Activated naive CD4-positive, alpha-beta T cell treated with anti-CD3 and anti-CD28 coated beads, Interleukin-2, amount 50 U/mL, for 16 hours (primary cell): Measurements from ENCODE around the gene RNF167.

Experiments
- DNase-seq: peaks from one replicate; pipeline ENCODE4 v3.0.0-alpha.2; 2020

The RNF167 gene

DNA sequence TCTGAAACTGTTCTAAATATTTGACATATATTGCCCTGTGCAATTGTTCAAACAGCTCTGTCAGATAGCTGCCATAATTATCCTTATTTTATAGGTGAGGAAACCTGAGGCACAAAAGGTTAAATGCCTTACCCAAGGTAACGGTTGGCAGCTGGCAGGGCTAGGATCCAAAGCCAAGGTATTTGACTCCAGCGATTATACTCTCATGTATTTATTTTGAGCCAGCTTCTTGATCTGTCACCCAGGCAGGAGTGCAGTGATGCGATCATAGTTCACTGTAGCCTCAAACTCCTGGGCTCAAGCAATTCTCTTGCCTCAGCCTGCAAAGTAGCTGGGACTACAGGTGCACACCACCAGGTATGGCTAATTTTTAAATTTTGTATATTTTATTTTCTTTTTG is 18.0 kb downstream of the RNF167 start:
- no peak for DNase-seq

DNA sequence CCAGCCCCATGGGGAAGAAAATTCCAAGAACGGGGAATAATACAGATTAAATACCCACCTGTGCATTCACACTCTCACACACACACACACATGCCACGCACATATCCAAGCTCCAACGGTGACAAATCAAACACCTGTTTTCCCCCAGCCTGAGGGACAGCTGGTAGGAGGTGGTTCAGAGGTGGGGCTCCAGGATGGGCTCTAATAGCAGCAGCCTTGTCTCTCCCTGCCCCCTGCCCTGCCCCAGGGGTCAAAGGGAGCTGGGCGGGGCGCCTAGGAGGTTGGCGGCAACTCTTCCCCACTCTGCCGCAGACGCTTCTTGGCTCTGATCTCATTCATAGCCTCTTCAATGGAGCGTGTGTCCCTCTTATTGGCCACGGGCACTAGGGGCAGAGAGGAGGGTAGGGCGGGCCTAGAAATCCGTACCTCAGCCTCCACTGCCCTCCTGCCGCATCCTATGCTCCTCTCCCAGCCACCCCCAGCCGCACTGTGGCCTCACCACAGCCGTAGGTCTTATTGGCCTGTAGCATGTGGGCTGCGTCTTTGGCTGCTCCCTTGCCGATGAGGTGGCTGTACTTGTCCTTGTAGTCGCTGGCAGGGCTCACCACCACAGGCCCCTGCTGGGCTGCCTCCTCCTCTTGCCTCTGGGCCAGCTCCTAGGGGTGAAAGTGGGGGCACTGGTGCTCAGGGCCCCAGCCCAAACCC is 19.3 kb downstream of the RNF167 start:
- DNase-seq: no peak

DNA sequence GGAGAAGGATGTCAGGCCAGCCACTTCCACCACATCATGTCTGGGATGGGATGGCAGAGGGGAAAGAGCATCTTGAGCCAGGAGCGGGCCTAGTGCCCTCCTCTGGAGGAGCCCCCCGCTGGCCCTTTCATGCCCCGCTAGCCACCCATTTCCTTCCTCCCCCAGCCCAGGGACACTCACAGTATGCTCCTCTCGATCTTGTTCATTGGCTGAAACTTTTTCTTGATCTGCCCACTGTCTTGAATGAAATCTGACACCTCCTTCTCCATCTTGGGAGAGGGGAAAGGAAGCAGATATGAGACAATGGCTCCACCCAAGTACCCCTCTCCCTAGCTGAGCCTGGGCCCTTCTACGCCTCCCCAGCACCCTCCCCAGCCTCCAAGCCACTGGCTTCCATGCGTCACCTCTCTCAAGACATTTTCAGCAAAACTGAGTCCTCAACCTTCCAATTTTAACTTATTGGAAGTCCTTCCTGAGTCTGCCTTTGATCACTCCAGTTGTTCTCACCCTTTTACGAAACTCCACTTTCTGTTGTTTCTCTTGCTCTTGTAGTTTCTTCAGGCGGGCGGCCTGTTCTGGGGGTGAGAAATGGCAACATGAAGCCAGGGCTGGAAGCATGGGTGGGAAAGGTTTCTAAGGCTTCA is 20.3 kb downstream of the RNF167 start:
- DNase-seq: no peak

DNA sequence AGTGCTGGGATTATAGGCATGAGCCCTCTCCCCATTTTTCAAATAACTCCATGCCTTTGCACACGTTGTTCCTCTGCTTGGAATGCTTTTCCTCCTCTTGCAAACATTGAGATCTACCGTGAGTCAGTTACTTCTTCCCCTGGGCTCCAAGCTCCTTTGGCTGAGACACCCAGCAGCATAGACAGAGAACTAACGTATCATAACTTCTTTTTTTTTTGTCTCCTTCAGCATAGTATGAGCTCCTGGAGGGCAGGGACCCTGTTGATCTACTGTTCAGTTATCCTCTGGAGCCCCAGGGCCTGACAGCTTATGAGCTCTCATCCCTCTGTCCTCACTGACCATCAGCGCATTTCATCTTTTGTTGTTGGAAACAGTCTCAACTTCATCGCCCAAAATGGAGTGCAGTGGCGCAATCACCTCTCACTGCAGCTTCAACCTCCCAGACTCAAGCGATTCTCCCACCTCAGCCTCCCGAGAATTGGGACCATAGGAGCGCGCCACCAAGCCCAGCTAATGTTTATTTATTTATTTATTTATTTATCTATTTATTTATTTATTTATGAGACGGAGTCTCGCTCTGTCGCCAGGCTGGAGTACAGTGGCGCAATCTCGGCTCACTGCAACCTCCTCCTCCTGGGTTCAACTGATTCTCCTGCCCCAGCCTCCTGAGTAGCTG is 25.4 kb downstream of the RNF167 start:
- no peak for DNase-seq

DNA sequence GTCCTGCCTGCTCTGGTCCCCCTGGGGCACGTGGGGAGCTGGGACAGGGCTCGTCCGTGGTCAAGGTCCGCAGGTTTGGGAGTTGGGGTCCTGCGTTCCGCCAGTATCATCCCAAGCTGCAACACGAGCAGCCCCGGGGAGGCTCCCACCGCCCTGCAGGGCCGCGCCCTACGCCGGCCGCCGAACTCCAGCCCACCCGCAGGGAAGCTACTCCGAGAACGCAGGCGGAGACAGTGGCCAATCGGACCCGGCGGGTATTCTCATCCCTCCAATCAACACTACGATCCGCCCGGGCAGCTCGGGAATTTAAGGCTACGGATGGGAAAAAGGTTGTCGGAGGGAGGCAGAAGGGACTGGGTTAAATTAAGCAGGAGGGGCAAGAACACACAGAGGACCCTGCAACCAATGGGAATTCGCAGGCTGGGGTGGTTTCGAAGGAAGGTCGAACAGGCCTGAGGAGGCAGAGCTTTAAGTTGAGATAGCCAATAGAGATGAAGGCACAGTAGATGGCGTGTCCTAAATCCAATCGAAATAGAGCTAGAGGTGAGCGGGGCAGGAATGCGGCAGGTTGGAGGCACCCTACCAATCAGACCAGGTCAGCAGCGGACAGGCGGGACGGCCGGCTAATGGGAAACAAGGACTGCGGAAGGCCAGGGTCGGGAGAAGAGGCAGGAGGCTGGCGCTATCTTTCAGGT is 26.9 kb downstream of the RNF167 start:
- peak; percentile 93 for DNase-seq

DNA sequence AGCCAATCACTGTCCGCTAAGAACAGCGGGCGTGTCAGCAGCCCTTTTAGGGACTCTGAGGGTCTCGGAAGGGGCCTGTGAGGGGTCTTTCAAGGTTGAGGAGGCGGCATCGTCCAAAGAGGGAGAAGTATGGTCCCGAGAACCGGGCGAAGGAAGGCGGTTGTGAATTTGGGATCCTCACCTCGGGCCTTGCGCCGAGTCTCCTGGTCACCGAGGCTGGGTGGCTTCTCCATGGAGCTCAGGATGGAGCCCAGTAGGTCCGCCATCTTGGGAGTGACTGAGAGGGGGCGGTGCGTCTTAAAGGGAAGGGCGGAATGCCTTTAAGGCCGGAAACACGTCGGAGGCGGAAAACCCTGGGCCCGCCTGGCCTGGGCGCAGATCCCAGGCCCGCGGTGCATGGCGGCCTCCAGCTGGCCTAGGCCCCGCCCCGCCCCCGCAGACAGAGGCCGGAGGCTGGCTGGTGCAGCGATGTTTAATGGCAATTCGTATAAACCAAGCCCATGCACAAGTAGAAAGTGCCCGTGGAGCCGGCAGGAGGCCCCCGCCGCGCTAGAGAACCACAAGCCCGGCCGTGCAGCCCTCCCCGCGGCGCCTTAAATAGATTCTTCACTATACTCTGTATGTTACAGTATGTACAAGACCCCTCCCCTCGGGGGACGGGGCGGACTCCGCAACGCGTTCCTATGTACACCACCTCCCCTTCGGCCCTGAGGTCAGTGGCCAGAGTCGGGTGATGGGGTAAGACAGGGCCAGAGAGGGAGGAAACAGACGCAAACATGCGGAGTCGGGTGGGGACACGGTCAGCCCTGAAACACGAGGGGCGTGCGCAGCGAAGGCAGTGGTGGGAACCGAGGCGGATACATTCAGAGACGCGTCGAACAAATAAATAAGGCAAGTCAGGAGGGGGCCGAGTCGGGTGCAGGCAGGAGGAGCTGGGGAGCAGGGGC is 27.7 kb downstream of the RNF167 start, which contains the start of gene SPAG7:
TSS of gene SPAG7 (minus strand) at position 279 of the 947 bp plus-strand sequence. CDS start at position 266, 13 bp downstream.
- peak; percentile 89 for DNase-seq

DNA sequence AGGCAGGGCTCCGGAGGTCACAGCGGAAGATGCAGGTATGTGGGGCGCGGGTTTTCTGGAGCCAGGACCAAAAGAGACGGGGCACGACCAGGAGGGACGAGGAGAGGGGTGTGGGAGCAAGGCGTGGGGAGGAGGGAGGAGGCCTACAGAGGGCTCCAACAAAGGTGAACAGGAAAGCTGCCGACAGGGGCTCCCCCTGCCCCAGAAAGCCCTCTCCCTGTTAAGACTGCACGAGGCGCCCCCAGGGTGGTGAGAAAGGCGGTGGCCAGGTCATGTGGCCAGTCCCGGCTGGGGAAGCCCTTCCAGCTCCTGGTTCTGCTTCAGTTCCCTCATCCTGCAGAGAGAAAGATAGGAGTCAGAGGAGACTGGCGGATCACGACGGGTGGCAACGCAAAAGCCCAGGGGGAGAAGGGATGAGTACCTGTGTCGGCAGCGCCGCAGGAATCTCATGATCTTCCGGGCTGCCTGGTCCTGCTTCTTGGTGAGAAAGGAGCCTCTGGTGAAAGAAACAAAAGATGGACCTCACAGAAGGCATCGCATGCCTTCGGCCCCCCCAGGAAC is 28.5 kb downstream of the RNF167 start:
- peak; percentile 54 for DNase-seq

DNA sequence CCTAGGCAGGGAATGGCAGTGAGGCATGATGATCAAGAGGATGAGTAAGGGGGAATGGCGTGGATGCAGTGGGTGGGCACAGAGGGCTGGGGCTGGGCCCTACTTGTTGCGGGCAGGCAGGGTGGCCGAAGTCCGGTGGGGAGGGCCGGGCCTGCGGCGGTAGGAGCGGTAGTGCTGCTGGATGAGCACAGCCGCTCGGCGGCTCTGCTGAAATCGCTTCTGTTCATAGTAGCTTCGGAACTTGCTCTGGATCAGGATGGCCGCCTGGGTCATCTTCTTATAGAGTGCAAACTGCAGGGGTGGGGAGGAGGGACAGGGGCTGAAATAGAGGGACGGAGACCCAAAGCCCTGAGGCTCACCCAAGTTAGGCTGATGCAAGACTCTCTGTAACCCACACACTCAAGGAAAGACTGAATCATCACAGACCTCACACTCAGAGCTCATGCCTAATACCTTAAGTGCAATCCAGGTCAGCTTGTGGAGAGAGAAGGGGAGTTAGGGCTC is 29.0 kb downstream of the RNF167 start:
- peak; percentile 51 for DNase-seq

DNA sequence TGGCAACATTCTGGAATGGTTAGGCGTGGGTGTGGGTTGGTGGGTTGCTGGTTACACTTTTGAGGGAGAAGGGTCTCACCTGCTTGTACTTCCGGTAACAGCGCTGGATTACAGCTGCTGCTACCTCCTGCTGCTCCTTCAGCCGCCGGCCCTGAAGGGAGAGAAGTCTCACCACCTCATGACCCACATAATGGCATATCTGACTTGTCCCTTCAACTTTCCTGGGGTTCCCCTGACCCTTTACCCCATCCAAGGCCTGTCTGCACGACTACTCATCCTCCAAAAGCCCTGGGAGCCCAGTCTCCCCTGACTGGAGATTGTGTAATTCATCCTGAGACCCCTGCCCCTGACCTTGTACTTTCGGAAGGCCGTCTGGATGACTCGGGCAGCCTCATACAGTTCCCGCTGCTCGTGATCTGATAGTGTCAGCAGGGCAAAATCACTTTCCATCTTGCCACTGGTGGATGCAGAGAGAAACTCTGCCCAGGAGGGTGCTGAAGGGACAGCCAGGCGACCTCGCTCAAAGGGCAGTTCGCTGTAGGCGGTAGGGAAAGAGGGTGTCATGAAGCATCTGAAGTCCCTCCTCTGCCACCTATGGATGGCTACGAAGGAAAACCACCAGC is 29.6 kb downstream of the RNF167 start:
- DNase-seq: no peak

DNA sequence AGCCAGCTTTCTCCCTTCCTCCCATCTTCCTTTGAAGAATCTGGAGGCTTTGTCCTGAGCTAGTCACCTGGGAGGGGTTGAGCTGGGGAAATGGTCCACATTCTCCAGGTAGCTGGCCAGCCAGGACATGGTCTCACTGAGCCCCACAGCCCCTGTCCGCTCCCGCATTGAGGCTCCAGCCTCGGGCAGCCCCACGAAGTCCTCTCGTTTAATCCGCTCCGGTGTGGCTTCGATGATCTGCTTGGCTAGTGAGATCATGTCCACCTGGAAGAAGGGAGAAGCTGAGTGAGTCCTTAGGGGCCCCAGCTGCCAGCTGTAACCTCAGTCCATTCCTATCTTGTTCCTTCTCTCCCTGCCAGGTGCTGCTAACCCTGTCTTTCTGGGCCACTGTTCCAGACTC is 30.2 kb downstream of the RNF167 start:
- no peak for DNase-seq

DNA sequence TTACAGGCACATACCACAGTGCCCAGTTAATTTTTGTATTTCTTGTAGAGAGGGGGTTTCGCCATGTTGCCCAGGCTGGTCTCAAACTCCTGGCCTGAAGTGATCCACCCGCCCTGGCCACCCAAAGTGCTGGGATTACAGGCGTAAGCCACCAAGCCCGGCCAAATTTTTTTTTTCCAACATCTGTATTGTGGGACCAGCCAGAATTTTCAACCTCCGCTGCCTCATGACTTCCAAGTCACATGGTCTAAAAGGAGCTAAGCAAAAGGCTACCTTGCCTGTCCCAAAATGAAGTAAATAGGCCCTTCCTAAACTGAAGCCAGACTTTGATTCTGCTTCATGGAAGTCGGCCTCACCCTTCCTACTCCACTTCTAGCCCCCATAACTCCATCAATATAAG is 31.8 kb downstream of the RNF167 start:
- DNase-seq: no peak

DNA sequence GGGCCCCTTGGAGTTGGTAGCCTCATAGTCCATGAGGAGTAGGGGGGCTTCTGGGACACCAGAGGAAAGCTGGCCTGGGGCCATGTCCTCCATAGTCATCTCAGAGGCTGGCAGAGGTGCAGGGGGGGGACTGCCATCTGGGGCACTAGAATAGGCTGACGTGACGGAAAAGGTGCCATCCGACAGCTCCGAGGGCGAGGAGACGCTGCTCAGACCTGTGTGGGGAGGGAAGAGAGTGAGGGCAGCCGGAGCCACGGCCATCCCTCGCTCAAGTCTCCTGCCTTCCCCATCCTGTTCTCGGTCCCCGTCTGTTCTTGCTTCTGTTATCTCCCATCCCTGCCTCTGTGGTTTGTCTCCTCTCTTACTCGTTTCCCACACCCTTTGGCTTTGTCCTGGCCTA is 32.3 kb downstream of the RNF167 start:
- DNase-seq: no peak

DNA sequence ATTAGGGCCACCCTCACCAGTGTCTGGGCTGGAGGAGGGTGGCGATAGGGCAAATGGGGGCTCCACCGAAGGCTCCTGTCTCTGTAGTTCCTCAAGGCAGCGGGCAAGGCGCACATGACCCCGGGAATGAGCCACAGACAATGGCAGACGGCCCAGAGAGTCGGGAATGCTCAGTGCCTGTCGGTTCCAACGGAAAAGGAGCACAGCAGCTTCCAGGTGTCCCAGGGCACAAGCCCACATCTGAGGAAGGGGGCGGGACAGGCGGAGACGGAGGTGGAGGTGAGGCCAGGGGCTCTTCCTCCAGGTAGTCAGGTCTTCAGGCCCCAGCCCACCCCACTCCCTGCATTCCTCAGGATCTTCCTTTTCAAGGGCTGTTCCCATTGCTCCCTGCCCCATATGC is 32.7 kb downstream of the RNF167 start:
- no peak for DNase-seq

DNA sequence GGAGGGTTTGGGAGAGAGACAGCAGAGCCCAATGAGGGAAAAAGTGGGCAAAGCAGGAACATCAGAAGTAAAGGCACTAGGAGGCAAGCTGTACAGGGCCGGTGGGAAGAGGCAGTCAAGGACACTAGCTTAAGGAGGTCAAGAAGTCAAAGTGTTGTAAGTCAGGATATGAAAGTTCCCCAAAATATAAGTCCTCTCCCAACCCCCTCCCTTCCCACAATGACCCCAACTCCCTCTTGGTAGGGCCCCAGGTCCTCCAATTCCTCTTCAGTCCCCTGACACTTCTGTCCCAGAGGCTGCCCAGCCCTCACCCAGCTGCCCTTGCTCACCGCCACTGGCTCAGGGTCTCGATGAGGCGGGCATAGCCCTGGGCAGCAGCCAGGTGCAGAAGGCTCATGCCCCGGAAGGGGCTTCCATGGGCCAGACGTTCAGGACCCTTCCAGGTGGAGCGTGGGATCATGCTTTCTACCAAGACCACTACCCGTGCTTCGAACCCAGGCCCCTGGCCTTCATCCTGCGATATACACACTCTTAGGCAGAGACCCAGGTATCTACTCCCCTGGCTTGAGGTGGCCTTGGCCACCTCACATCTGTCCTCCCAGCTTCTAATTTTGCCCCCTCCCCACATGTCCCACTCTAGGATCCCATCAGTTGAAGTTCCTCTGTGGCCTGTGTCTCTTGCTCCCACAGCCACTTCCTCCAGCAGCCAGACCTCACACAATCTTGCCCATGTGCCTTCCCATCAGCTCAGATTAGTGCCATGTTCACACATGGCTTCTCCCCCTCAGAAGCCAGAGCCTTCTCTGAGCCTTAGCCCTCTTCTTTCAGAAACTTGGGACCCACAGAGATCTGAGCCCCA is 33.4 kb downstream of the RNF167 start:
- no peak for DNase-seq

DNA sequence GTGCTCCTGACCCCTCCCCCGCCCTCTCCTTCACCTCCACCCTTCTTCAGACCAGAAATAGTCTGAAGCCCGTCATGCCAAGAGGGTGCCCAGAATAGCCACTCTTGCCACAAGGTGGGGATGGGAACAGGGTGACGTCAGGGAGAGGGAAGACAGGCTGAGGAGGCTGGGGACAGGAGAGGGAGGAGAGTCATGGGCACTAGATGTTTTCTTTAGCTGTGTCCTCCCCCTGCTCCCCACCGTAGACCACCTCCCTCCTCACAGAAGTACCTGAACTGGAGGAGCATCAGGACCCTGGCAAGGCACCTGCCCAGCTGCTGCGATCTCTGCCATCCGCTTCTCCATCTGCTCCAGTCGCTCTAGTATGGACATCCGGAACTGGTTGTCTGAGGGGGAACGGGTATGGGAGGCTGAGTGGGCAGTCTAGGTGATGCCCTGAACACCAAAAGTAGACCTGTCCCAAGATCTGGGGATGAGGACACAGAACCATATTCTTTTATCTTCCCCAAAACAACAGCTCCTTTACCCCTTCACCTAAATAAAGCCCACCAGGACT is 34.1 kb downstream of the RNF167 start:
- DNase-seq: no peak

DNA sequence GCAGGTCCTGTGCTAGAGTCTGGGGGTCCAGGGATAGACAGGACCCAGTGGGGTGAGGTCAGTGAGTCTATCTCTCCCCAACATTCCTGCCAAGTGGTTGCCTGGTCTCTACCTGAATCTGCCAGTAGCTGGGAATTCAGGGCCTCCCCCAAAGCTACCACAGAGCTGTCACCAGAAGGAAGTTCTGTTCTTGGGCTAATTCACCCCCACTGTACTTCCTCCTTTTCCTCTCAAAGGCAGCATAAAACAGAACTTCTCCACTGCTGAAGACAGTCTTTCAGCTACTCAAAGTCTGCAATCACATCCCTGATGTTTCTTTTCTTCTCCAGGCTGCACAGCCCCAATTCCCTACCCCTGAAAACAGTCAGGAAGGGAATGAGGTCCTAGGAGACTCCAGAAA is 38.7 kb downstream of the RNF167 start:
- no peak for DNase-seq

DNA sequence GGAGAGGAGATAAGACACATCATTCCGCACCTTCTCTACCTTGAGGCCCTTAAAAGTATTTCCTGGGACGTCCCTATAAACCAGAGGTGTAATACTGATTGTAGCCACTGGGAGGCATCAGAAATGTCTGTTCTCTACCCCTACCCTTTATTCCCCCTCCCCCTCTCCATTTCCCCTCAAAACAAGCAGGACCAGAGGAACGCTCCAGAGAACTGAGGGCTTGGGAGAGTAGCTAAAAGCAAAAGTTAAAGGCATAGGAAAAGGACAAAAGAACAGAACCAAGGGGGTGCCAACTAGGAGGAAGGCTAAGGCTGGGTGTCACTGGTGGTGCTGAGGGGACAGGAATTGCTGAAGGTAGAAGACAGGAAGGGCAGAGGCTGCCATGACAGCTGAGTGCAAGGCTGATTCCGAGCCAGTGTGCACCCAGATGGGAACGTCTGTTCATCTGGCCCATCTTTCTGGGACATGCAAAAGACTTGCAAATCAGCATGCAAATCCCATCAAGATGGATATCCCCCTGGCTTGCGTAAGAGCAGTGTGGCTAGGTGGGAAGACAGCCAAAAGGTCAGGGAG is 40.7 kb downstream of the RNF167 start:
- no peak for DNase-seq

DNA sequence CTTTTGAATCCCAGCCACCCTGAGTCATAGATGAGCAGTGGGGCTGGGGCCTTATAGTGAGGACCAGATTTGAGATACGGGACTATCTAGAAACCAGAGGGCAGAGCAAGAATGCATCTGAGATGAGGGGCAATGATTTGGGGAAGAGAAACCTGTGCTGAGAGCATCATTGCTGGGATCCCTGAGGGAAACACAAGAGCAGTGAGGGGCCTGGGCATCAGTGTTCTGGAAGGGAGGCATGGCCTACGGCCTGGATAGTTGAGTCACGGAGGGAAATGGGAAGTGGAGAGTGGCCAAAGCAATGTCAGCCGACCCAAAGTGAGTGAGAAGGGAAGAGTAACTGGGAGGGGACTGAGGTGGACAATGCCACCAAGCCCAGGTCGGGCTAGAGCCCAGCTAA is 42.2 kb downstream of the RNF167 start:
- DNase-seq: no peak

DNA sequence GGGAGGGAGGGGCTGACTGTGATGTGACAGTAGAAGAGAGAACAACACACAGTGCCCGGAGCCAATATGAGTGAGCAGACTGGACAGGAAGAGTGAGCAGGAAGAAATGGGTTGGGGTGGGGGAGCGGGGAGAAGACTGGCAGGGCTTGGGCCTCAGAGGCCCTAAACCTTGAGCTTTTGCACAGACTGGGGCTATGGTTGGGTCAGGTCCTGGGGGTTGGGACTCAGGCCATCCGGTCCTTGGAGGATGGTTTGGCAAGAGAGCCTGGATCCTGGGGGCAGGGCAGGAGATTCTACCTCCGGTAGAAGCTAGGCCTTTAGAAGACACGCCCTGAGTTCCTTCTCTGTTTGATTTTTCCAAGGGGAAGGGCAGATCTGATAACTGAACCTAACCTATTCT is 46.3 kb downstream of the RNF167 start:
- no peak for DNase-seq
